ENCODE results near the gene DDIAS. TPM values are rescaled to one million over a fixed set of nuclear protein-coding genes. Genes with fewer than 3 reads are reported as not detected.

DDIAS gene
- total RNA-seq, 1 donor from 2014 or later: 1.6 TPM

- H3K4me1 ChIP-seq (ENCODE audit: control insufficient read depth in 3 of 3, insufficient read depth in 3 of 3, low read length in 3 of 3): peaks cover 4% of the 10 kb centered on the region in 3 donors
- no peak overlapping the region for H3K9ac ChIP-seq (ENCODE audit: low read depth in 1 of 3, low read length in 3 of 3)
- H3K27ac ChIP-seq (ENCODE audit: low read depth, low read length): no peak overlapping the region
- no peaks in the 10 kb centered on the region for H3K27me3 ChIP-seq (ENCODE audit: control insufficient read depth in 3 of 3, insufficient read depth in 3 of 3, low read length in 3 of 3)
- no peaks in the 10 kb centered on the region for H3K36me3 ChIP-seq (ENCODE audit: control insufficient read depth in 3 of 3, insufficient read depth in 3 of 3, low read length in 3 of 3)
- H3K4me3 ChIP-seq (ENCODE audit: low read length in 3 of 3): no peak overlapping the region
- no peaks in the 10 kb centered on the region for H3K9me3 ChIP-seq (ENCODE audit: control insufficient read depth in 3 of 3, low read length in 3 of 3)
Measured at GRCh38 chr11:82975882-82976281, 74.3 kb downstream of the DDIAS start.

- Histone ChIP-seq H3K27me3 (ENCODE audit: control insufficient read depth in 3 of 3, insufficient read depth in 3 of 3, low read length in 3 of 3) (no peaks in the 10 kb centered on the region), H3K27ac (ENCODE audit: low read depth, low read length) (no peak overlapping the region), H3K9ac (ENCODE audit: low read depth in 1 of 3, low read length in 3 of 3) (no peak overlapping the region), H3K4me3 (ENCODE audit: low read length in 3 of 3) (no peak overlapping the region), H3K4me1 (ENCODE audit: control insufficient read depth in 3 of 3, insufficient read depth in 3 of 3, low read length in 3 of 3) (peaks cover 4% of the 10 kb centered on the region in 3 donors), H3K36me3 (ENCODE audit: control insufficient read depth in 3 of 3, insufficient read depth in 3 of 3, low read length in 3 of 3) (peaks cover 4 to 6% (median 5%) of the 10 kb centered on the region in 3 donors), H3K9me3 (ENCODE audit: control insufficient read depth in 3 of 3, low read length in 3 of 3) (no peaks in the 10 kb centered on the region)
Measured at GRCh38 chr11:82976786-82977185, 75.2 kb downstream of the DDIAS start.

- H3K27ac ChIP-seq (ENCODE audit: low read depth, low read length): no peak overlapping the region
- no peaks in the 10 kb centered on the region for H3K9me3 ChIP-seq (ENCODE audit: control insufficient read depth in 3 of 3, low read length in 3 of 3)
- no peak overlapping the region for H3K4me3 ChIP-seq (ENCODE audit: low read length in 3 of 3)
- no peaks in the 10 kb centered on the region for H3K27me3 ChIP-seq (ENCODE audit: control insufficient read depth in 3 of 3, insufficient read depth in 3 of 3, low read length in 3 of 3)
- peaks cover 4% of the 10 kb centered on the region in 3 donors for H3K4me1 ChIP-seq (ENCODE audit: control insufficient read depth in 3 of 3, insufficient read depth in 3 of 3, low read length in 3 of 3)
- peaks cover 6 to 13% (median 11%) of the 10 kb centered on the region in 3 donors for H3K36me3 ChIP-seq (ENCODE audit: control insufficient read depth in 3 of 3, insufficient read depth in 3 of 3, low read length in 3 of 3)
- H3K9ac ChIP-seq (ENCODE audit: low read depth in 1 of 3, low read length in 3 of 3): no peak overlapping the region
Measured at GRCh38 chr11:82978422-82979099, 77.0 kb downstream of the DDIAS start.

GRCh38 chr11:82979824-82980223, 78.3 kb downstream of the DDIAS start:
- H3K4me3 ChIP-seq (ENCODE audit: low read length in 3 of 3): no peak overlapping the region
- H3K36me3 ChIP-seq (ENCODE audit: control insufficient read depth in 3 of 3, insufficient read depth in 3 of 3, low read length in 3 of 3): peaks cover 9 to 22% (median 16%) of the 10 kb centered on the region in 3 donors
- H3K4me1 ChIP-seq (ENCODE audit: control insufficient read depth in 3 of 3, insufficient read depth in 3 of 3, low read length in 3 of 3): peaks cover 4% of the 10 kb centered on the region in 3 donors
- no peak overlapping the region for H3K9ac ChIP-seq (ENCODE audit: low read depth in 1 of 3, low read length in 3 of 3)
- no peaks in the 10 kb centered on the region for H3K27me3 ChIP-seq (ENCODE audit: control insufficient read depth in 3 of 3, insufficient read depth in 3 of 3, low read length in 3 of 3)
- H3K9me3 ChIP-seq (ENCODE audit: control insufficient read depth in 3 of 3, low read length in 3 of 3): no peaks in the 10 kb centered on the region
- no peak overlapping the region for H3K27ac ChIP-seq (ENCODE audit: low read depth, low read length)

- no peaks in the 10 kb centered on the region for H3K9me3 ChIP-seq (ENCODE audit: control insufficient read depth in 3 of 3, low read length in 3 of 3)
- H3K4me3 ChIP-seq (ENCODE audit: low read length in 3 of 3): no peak overlapping the region
- no peak overlapping the region for H3K27ac ChIP-seq (ENCODE audit: low read depth, low read length)
- peaks cover 9 to 22% (median 16%) of the 10 kb centered on the region in 3 donors for H3K36me3 ChIP-seq (ENCODE audit: control insufficient read depth in 3 of 3, insufficient read depth in 3 of 3, low read length in 3 of 3)
- H3K9ac ChIP-seq (ENCODE audit: low read depth in 1 of 3, low read length in 3 of 3): no peak overlapping the region
- H3K4me1 ChIP-seq (ENCODE audit: control insufficient read depth in 3 of 3, insufficient read depth in 3 of 3, low read length in 3 of 3): peaks cover 4% of the 10 kb centered on the region in 3 donors
- no peaks in the 10 kb centered on the region for H3K27me3 ChIP-seq (ENCODE audit: control insufficient read depth in 3 of 3, insufficient read depth in 3 of 3, low read length in 3 of 3)
Measured at GRCh38 chr11:82980292-82980691, 78.8 kb downstream of the DDIAS start.

- Histone ChIP-seq H3K4me3 (ENCODE audit: low read length in 3 of 3) (no peak overlapping the region), H3K9me3 (ENCODE audit: control insufficient read depth in 3 of 3, low read length in 3 of 3) (no peaks in the 10 kb centered on the region), H3K9ac (ENCODE audit: low read depth in 1 of 3, low read length in 3 of 3) (no peak overlapping the region), H3K36me3 (ENCODE audit: control insufficient read depth in 3 of 3, insufficient read depth in 3 of 3, low read length in 3 of 3) (peaks cover 12 to 22% (median 20%) of the 10 kb centered on the region in 3 donors), H3K27ac (ENCODE audit: low read depth, low read length) (no peak overlapping the region), H3K4me1 (ENCODE audit: control insufficient read depth in 3 of 3, insufficient read depth in 3 of 3, low read length in 3 of 3) (peaks cover 4% of the 10 kb centered on the region in 3 donors), H3K27me3 (ENCODE audit: control insufficient read depth in 3 of 3, insufficient read depth in 3 of 3, low read length in 3 of 3) (no peaks in the 10 kb centered on the region)
Measured at GRCh38 chr11:82980947-82981346, 79.4 kb downstream of the DDIAS start.

GRCh38 chr11:82981852-82982251, 80.3 kb downstream of the DDIAS start:
- H3K4me1 ChIP-seq (ENCODE audit: control insufficient read depth in 3 of 3, insufficient read depth in 3 of 3, low read length in 3 of 3): peaks cover 4% of the 10 kb centered on the region in 3 donors
- peaks cover 15 to 29% (median 27%) of the 10 kb centered on the region in 3 donors for H3K36me3 ChIP-seq (ENCODE audit: control insufficient read depth in 3 of 3, insufficient read depth in 3 of 3, low read length in 3 of 3)
- no peak overlapping the region for H3K27ac ChIP-seq (ENCODE audit: low read depth, low read length)
- no peaks in the 10 kb centered on the region for H3K27me3 ChIP-seq (ENCODE audit: control insufficient read depth in 3 of 3, insufficient read depth in 3 of 3, low read length in 3 of 3)
- H3K4me3 ChIP-seq (ENCODE audit: low read length in 3 of 3): no peak overlapping the region
- H3K9me3 ChIP-seq (ENCODE audit: control insufficient read depth in 3 of 3, low read length in 3 of 3): no peaks in the 10 kb centered on the region
- no peak overlapping the region for H3K9ac ChIP-seq (ENCODE audit: low read depth in 1 of 3, low read length in 3 of 3)

Other genes starting within 250 kb of the DDIAS start
- gene FAM181B, start 167.9 kb upstream of the DDIAS start, total RNA-seq: under 0.01 TPM
- gene PRCP, start 1.3 kb upstream of the DDIAS start, total RNA-seq: 71.0 TPM
- 16.2 TPM for gene RAB30, start 170.2 kb downstream of the DDIAS start, total RNA-seq

All from skeletal muscle tissue (tissue), 4 donors.